K562 (cell line): Measurements from ENCODE around the gene SPON2. TPM values are rescaled to one million over a fixed set of nuclear protein-coding genes. Genes with fewer than 3 reads are reported as not detected.
A peak's percentile ranks its signal among the peaks of the same experiment; 100 is the strongest.

Experiments
- CHD7 ChIP-seq: fragments of 200-600 bp; sonication (generic); IDR thresholded peaks from one replicate; pipeline ENCODE4 v1.6.1; 2012; ENCODE audit warnings: mild to moderate bottlenecking, low read depth, low read length, inconsistent platforms
- CTCF ChIP-seq, 3 experiments: IDR thresholded peaks in 2 of 3; conservative IDR thresholded peaks in 1 of 3; 2 replicates each; pipeline ENCODE4 v1.5.1; 2011 to 2012; ENCODE audit warnings: low read length in 3 of 3, mild to moderate bottlenecking in 3 of 3, control low read depth in 2 of 3, improper control_type of control experiment in 1 of 3, inconsistent platforms in 1 of 3, low read depth in 1 of 3, mixed read lengths in 1 of 3, moderate library complexity in 1 of 3; ENCODE audit not compliant: insufficient read depth in 2 of 3
- HOXB6 ChIP-seq: fragments of 250-450 bp; sonication (Bioruptor Pico); IDR thresholded peaks from 2 replicates; pipeline ENCODE4 v1.5.1; 2022; ENCODE audit warnings: mild to moderate bottlenecking, borderline replicate concordance
- PATZ1 ChIP-seq: fragments of 250-450 bp; sonication (Bioruptor Pico); IDR thresholded peaks from 2 replicates; pipeline ENCODE4 v1.5.0; 2020; ENCODE audit warnings: mild to moderate bottlenecking, borderline replicate concordance
- SMARCA5 ChIP-seq: fragments of 450-650 bp; IDR thresholded peaks from 2 replicates; pipeline ENCODE4 v1.6.1; 2016
- TEAD2 ChIP-seq: fragments of 450-650 bp; IDR thresholded peaks from 2 replicates; pipeline ENCODE4 v1.6.1; 2016; ENCODE audit warnings: missing genetic modification characterization, control low read depth, missing compliant biosample characterization
- TGIF2 ChIP-seq: sonication (generic); formaldehyde crosslinking; IDR thresholded peaks from 2 replicates; pipeline ENCODE4 v1.8.1; 2022; ENCODE audit warnings: mild to moderate bottlenecking, missing genetic modification reagents, moderate library complexity
- ZNF398 ChIP-seq: fragments of 250-450 bp; sonication (Bioruptor Pico); IDR thresholded peaks from 2 replicates; pipeline ENCODE4 v1.8.0; 2021; ENCODE audit warnings: moderate library complexity, mild to moderate bottlenecking, inconsistent platforms
- ZNF408 ChIP-seq: fragments of 250-450 bp; sonication (Bioruptor Pico); IDR thresholded peaks from 2 replicates; pipeline ENCODE4 v1.4.0; 2020; ENCODE audit warnings: low read depth, mild to moderate bottlenecking, moderate library complexity
- polyA plus RNA-seq, 8 experiments: library from polyadenylated mRNA; depleted of rRNA in 4 of 8; stranded (reverse) in 5 of 8; unstranded in 3 of 8; fragments of >200 nt; fragmentation: Nextera tagmentation in 2 of 8; fragmentation: Illumina TruSeq in 1 of 8; extraction: Ambion mirVana in 2 of 8; extraction: Trizol in 1 of 8; gene quantifications; 2 replicates each; pipeline versions ENCODE4 v1.2.1 to v1.2.3, GENCODE V29; 2011 to 2014; ENCODE audit warnings: inconsistent platforms in 1 of 8, missing spikeins in 1 of 8
- total RNA-seq, 7 experiments: library from RNA; depleted of rRNA in 6 of 7; stranded (reverse); fragments of >200 nt in 6 of 7; fragmentation: Illumina TruSeq in 2 of 7; extraction: Trizol in 2 of 7; gene quantifications; 2 replicates each; pipeline versions ENCODE4 v1.2.1 to v1.2.3, GENCODE V29; 2011 to 2021; ENCODE audit warnings: low replicate concordance in 1 of 7

The SPON2 gene
- total and polyA plus RNA-seq, 9 of the 15 experiments (the other 6 are each of a cell fraction or from before 2014, with no cell fraction given), result 0.21 to 2.2 (median 0.83) TPM

- TF ChIP-seq CHD7 (no peak), SMARCA5 (no peak), TEAD2 (no peak), ZNF408 (CRISPR knock-in tag) (no peak), TGIF2 (no peak), ZNF398 (CRISPR knock-in tag) (no peak), CTCF (IDR thresholded peaks at IDR 0.05 in 2 of 3, conservative IDR thresholded peaks at IDR 0.05 in 1 of 3; ENCODE audit: insufficient read depth in 2 of 3, low read depth in 1 of 3, low read length in 3 of 3) (peak; percentile 83 to 90 (median 88)), HOXB6 (CRISPR knock-in tag) (no peak), PATZ1 (CRISPR knock-in tag) (no peak)
Measured at GRCh38 chr4:1167244-1167949, 5.0 kb downstream of the SPON2 start (continued).
